ENCODE measurements around the gene UBA7. TPM values are rescaled to one million over a fixed set of nuclear protein-coding genes. Genes with fewer than 3 reads are reported as not detected.

The UBA7 gene
- total RNA-seq, 2 experiments from 2014 or later: 208 to 213 TPM

DNA sequence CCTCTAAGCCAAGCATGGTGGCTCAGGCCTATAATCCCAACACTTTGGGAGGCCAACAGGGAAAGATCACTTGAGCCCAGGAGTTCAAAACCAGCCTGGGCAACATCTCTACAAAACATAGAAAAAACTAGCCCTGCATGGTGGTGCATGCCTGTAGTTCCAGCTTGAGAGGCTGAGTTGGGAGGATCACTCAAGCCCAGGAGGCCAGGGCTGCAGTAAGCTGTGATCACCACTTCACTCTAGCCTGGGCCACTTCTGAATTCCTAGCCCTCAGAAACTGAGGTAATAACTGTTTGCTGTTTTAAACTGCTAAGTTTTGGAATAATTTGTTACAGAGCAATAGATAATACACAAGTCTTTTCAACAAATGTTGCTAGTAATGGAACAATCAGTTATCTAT lies 43.8 kb downstream of the UBA7 start:
- no peaks in the 10 kb centered on the region for H3K27me3 ChIP-seq (ENCODE audit: control insufficient read depth in 1 of 2, insufficient read depth in 2 of 2, low read length in 2 of 2)
- no peak overlapping the region for H3K27ac ChIP-seq (ENCODE audit: low read depth in 1 of 2, low read length in 2 of 2)
- intact Hi-C loops (cut with DNase I, micrococcal nuclease): no loop called here
- ATAC-seq (ENCODE audit: poor library complexity): no peak
- DNase-seq: no peak
- ChIA-PET CTCF (interaction anchor here (2.9 kb wide), 1 partner anchor 33 kb away, joined by 13 read pairs; the partner anchor contains the start of gene INKA1), POLR2A (interaction anchor here (1.1 to 1.2 kb wide), 2 partner anchors 13 to 33 kb away, joined by 3 read pairs; partner anchors contain the start of gene INKA1)
- H3K9me3 Mint-ChIP-seq: no peaks in the 10 kb centered on the region
- peaks cover 20% of the 10 kb centered on the region for H3K36me3 ChIP-seq (ENCODE audit: insufficient read depth, low read length)
- no peak overlapping the region for H3K4me3 Mint-ChIP-seq
- H3K27ac Mint-ChIP-seq: no peak overlapping the region
- H3K4me1 ChIP-seq (ENCODE audit: insufficient read depth, low read length): peaks cover 7% of the 10 kb centered on the region
- no peaks in the 10 kb centered on the region for H3K27me3 Mint-ChIP-seq
- H3K9me3 ChIP-seq (ENCODE audit: control insufficient read depth in 1 of 2, insufficient read depth in 1 of 2, low read length in 2 of 2): no peaks in the 10 kb centered on the region
- TF ChIP-seq, protein P1, sequence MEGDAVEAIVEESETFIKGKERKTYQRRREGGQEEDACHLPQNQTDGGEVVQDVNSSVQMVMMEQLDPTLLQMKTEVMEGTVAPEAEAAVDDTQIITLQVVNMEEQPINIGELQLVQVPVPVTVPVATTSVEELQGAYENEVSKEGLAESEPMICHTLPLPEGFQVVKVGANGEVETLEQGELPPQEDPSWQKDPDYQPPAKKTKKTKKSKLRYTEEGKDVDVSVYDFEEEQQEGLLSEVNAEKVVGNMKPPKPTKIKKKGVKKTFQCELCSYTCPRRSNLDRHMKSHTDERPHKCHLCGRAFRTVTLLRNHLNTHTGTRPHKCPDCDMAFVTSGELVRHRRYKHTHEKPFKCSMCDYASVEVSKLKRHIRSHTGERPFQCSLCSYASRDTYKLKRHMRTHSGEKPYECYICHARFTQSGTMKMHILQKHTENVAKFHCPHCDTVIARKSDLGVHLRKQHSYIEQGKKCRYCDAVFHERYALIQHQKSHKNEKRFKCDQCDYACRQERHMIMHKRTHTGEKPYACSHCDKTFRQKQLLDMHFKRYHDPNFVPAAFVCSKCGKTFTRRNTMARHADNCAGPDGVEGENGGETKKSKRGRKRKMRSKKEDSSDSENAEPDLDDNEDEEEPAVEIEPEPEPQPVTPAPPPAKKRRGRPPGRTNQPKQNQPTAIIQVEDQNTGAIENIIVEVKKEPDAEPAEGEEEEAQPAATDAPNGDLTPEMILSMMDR (IDR thresholded peaks at IDR 0.05): no peak
- H3K36me3 Mint-ChIP-seq (ENCODE audit: low read depth): peaks cover 20% of the 10 kb centered on the region
- H3K4me3 ChIP-seq (ENCODE audit: low read length): no peak overlapping the region
- peaks cover 38% of the 10 kb centered on the region for H3K4me1 Mint-ChIP-seq (ENCODE audit: low read depth)

DNA sequence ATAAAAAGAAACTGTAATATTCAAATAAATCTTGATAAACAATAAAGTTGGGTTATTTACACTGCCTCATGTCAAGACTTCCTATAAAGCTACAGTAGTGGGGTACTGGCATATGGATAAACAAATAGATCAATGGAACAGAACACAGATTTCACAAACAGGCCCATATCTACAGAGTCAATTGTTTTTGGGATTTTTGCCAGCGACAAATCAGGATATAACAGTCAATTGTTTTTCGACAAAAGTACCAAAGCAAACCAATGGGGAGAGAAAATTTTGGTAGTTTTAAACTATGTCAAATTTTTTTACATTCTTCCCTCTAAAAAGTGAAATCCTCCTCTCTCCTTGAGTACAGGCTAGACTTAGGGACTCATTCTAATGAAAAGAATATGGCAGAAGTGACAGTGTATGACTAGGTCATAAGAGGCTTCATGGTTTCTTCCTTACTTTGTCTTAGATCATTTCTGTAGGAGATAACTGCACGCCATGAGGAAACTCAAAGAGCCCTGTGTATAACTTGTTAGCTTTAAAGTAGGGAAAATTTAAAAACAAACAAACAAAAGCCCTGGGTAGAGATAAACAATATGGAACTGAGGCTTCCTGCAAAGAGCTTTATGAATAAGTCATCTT lies 44.4 kb downstream of the UBA7 start:
- ChIA-PET POLR2A (interaction anchor here (1.1 to 1.2 kb wide), 2 partner anchors 12 to 34 kb away, joined by 3 read pairs; partner anchors contain the start of gene INKA1), CTCF (interaction anchor here (1.0 to 2.9 kb wide), 2 partner anchors 11 to 34 kb away, joined by 3 to 13 read pairs; partner anchors contain the start of gene INKA1)
- peaks cover 20% of the 10 kb centered on the region for H3K36me3 ChIP-seq (ENCODE audit: insufficient read depth, low read length)
- Mint-ChIP-seq H3K4me1 (ENCODE audit: low read depth) (peaks cover 38% of the 10 kb centered on the region), H3K27ac (no peak overlapping the region), H3K27me3 (no peaks in the 10 kb centered on the region), H3K4me3 (no peak overlapping the region), H3K9me3 (no peaks in the 10 kb centered on the region), H3K36me3 (ENCODE audit: low read depth) (peaks cover 25% of the 10 kb centered on the region)
- H3K9me3 ChIP-seq (ENCODE audit: control insufficient read depth in 1 of 2, insufficient read depth in 1 of 2, low read length in 2 of 2): no peaks in the 10 kb centered on the region
- DNase-seq (no peak), ATAC-seq (ENCODE audit: poor library complexity) (no peak)
- TF ChIP-seq, protein P1 (IDR thresholded peaks at IDR 0.05): no peak
- peaks cover 7% of the 10 kb centered on the region for H3K4me1 ChIP-seq (ENCODE audit: insufficient read depth, low read length)
- H3K4me3 ChIP-seq (ENCODE audit: low read length): no peak overlapping the region
- no peak overlapping the region for H3K27ac ChIP-seq (ENCODE audit: low read depth in 1 of 2, low read length in 2 of 2)
- intact Hi-C loops (cut with DNase I, micrococcal nuclease): no loop called here
- H3K27me3 ChIP-seq (ENCODE audit: control insufficient read depth in 1 of 2, insufficient read depth in 2 of 2, low read length in 2 of 2): no peaks in the 10 kb centered on the region

DNA sequence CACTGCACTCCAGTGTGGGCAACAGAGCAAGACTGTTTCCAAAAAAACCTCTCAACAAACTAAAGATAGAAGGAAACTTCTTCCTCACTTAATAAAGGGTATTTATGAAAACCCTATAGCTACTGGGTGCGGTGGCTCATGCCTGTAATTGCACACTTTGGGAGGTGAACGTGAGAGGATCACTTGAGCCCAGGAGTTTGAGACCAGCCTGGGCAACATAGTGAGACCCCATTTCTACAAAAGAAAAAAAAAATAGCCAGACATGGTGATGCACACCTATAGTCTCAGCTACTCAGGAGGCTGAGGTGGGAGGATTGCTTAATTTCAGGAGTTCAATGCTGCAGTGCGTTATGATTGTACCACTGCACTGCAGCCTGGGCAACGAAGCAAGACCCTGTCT lies 49.8 kb downstream of the UBA7 start:
- Histone ChIP-seq H3K4me3 (ENCODE audit: low read length) (no peak overlapping the region), H3K27ac (ENCODE audit: low read depth in 1 of 2, low read length in 2 of 2) (no peak overlapping the region), H3K36me3 (ENCODE audit: insufficient read depth, low read length) (peaks cover 18% of the 10 kb centered on the region), H3K4me1 (ENCODE audit: insufficient read depth, low read length) (peaks cover 3% of the 10 kb centered on the region), H3K27me3 (ENCODE audit: control insufficient read depth in 1 of 2, insufficient read depth in 2 of 2, low read length in 2 of 2) (no peaks in the 10 kb centered on the region), H3K9me3 (ENCODE audit: control insufficient read depth in 1 of 2, insufficient read depth in 1 of 2, low read length in 2 of 2) (no peaks in the 10 kb centered on the region)
- intact Hi-C loops (cut with DNase I, micrococcal nuclease): no loop called here
- no peaks in the 10 kb centered on the region for H3K27me3 Mint-ChIP-seq
- peaks cover 21% of the 10 kb centered on the region for H3K4me1 Mint-ChIP-seq (ENCODE audit: low read depth)
- ChIA-PET POLR2A (no interaction called here), CTCF (no interaction called here)
- DNase-seq (no peak), ATAC-seq (ENCODE audit: poor library complexity) (no peak)
- H3K9me3 Mint-ChIP-seq: no peaks in the 10 kb centered on the region
- TF ChIP-seq, protein P1 (IDR thresholded peaks at IDR 0.05): no peak
- peaks cover 26% of the 10 kb centered on the region for H3K36me3 Mint-ChIP-seq (ENCODE audit: low read depth)
- no peak overlapping the region for H3K27ac Mint-ChIP-seq
- no peak overlapping the region for H3K4me3 Mint-ChIP-seq
